Measurements from ENCODE around the gene COL4A2.

The COL4A2 gene

GRCh38 chr13:110469597-110469996 lies 162.5 kb downstream of the COL4A2 start:
- no peak overlapping the region for H3K4me3 ChIP-seq (ENCODE audit: low read depth, low read length)
- no peak for DNase-seq (ENCODE audit: low read depth)
- TF ChIP-seq, protein P1, sequence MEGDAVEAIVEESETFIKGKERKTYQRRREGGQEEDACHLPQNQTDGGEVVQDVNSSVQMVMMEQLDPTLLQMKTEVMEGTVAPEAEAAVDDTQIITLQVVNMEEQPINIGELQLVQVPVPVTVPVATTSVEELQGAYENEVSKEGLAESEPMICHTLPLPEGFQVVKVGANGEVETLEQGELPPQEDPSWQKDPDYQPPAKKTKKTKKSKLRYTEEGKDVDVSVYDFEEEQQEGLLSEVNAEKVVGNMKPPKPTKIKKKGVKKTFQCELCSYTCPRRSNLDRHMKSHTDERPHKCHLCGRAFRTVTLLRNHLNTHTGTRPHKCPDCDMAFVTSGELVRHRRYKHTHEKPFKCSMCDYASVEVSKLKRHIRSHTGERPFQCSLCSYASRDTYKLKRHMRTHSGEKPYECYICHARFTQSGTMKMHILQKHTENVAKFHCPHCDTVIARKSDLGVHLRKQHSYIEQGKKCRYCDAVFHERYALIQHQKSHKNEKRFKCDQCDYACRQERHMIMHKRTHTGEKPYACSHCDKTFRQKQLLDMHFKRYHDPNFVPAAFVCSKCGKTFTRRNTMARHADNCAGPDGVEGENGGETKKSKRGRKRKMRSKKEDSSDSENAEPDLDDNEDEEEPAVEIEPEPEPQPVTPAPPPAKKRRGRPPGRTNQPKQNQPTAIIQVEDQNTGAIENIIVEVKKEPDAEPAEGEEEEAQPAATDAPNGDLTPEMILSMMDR (IDR thresholded peaks at IDR 0.05; ENCODE audit: insufficient read depth, low read depth, low read length, missing control alignments), result no peak

GRCh38 chr13:110470272-110471009 lies 163.4 kb downstream of the COL4A2 start:
- TF ChIP-seq, protein P1 (IDR thresholded peaks at IDR 0.05; ENCODE audit: insufficient read depth, low read depth, low read length, missing control alignments), result no peak
- no peak for DNase-seq (ENCODE audit: low read depth)
- H3K4me3 ChIP-seq (ENCODE audit: low read depth, low read length), result no peak overlapping the region

DNA sequence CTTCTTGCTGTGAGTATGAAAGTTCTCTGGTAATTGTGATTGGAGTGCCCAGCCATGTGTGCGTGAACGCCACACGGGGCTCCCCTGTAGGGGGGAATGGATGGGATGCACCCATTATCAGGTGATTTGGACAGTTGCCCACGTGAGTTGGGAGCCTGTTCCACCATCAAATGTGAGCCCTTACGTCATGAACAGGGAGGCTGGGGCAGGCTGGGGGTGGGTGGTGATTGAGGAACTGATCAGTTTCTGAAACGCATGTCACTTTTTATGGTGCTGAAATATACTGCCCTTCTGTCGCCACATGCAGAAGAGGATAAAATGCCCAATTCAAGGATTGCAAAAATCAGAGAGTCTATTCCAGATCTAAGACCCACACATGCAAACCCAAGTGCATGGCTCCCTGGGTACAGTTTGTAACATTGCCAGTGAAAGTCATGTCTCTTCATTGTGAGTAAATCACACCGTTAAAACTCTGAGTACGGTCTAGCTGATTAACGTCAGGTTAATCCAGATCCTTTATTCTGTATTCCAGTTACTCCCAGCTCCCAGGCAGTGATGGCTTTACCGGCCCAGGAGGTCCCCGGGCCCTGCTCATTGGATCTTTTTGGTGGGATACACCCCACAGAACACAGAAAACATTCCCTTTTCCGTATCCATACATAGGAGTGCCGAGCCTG lies 164.2 kb downstream of the COL4A2 start:
- peak overlapping the region; percentile 23 for H3K4me3 ChIP-seq (ENCODE audit: low read depth, low read length)
- TF ChIP-seq, protein P1 (IDR thresholded peaks at IDR 0.05; ENCODE audit: insufficient read depth, low read depth, low read length, missing control alignments), result no peak
- DNase-seq (ENCODE audit: low read depth), result peak; percentile 71

GRCh38 chr13:110471833-110472162 lies 164.7 kb downstream of the COL4A2 start:
- DNase-seq (ENCODE audit: low read depth), result peak; percentile 93
- H3K4me3 ChIP-seq (ENCODE audit: low read depth, low read length), result peak overlapping the region; percentile 23

DNA sequence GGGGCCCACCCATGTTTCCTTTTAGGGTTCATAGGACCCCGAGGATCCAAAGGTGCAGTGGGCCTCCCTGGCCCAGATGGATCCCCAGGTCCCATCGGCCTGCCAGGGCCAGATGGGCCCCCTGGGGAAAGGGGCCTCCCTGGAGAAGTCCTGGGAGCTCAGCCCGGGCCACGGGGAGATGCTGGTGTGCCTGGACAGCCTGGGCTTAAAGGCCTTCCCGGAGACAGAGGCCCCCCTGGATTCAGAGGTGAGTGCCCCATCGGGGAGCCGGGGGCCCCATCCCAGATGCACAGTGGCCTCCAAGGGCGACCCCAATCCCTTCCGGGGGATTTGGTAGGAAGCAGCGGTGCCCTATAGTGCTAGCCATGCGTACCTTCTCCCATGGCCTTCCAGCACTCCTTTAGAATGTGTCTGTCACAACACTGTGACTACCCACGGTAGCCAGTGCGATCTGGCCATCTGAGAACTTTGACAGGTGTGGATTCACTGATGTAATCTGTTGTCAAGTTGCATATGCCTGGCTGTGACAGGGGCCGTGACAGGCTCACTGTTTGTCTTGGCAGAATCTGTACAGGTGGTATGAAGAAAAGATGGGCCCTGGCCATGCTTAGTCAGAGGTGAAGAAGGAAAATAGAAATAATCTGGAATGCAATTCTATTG lies 165.9 kb downstream of the COL4A2 start:
- DNase-seq (ENCODE audit: low read depth), result no peak
- H3K4me3 ChIP-seq (ENCODE audit: low read depth, low read length), result no peak overlapping the region
- TF ChIP-seq, protein P1 (IDR thresholded peaks at IDR 0.05; ENCODE audit: insufficient read depth, low read depth, low read length, missing control alignments), result no peak

More at GRCh38 chr13:110471833-110472162, 164.7 kb downstream of the COL4A2 start:
- TF ChIP-seq, protein P1 (IDR thresholded peaks at IDR 0.05; ENCODE audit: insufficient read depth, low read depth, low read length, missing control alignments), result no peak

DNA sequence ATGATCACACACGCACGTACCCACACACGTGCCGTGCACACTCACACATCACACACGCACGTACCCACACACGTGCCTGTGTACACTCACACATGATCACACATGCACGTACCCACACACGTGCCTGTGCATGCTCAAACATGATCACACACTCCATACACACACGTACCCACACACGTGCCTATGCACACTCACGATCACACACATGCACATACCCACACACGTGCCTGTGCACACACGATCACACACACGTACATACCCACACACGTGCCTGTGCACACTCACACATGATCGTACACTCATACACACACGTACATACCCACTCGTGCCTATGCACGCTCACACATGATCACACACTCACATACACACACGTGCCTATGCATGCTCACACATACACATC lies 167.6 kb downstream of the COL4A2 start:
- TF ChIP-seq, protein P1 (IDR thresholded peaks at IDR 0.05; ENCODE audit: insufficient read depth, low read depth, low read length, missing control alignments), result no peak
- no peak overlapping the region for H3K4me3 ChIP-seq (ENCODE audit: low read depth, low read length)
- no peak for DNase-seq (ENCODE audit: low read depth)
